PFSK-1 (cell line): Measurements from ENCODE around the gene C1QL4.

ENCODE experiments used
- SIN3A ChIP-seq: IDR thresholded peaks from 2 replicates; pipeline ENCODE4 v1.6.1; 2012; ENCODE audit warnings: mild to moderate bottlenecking, low read length, moderate library complexity, borderline replicate concordance; ENCODE audit not compliant: insufficient read depth
- TAF1 ChIP-seq: IDR thresholded peaks from 2 replicates; pipeline ENCODE4 v1.6.1; 2012; ENCODE audit warnings: low read length, control low read depth, borderline replicate concordance; ENCODE audit not compliant: insufficient read depth

DNA sequence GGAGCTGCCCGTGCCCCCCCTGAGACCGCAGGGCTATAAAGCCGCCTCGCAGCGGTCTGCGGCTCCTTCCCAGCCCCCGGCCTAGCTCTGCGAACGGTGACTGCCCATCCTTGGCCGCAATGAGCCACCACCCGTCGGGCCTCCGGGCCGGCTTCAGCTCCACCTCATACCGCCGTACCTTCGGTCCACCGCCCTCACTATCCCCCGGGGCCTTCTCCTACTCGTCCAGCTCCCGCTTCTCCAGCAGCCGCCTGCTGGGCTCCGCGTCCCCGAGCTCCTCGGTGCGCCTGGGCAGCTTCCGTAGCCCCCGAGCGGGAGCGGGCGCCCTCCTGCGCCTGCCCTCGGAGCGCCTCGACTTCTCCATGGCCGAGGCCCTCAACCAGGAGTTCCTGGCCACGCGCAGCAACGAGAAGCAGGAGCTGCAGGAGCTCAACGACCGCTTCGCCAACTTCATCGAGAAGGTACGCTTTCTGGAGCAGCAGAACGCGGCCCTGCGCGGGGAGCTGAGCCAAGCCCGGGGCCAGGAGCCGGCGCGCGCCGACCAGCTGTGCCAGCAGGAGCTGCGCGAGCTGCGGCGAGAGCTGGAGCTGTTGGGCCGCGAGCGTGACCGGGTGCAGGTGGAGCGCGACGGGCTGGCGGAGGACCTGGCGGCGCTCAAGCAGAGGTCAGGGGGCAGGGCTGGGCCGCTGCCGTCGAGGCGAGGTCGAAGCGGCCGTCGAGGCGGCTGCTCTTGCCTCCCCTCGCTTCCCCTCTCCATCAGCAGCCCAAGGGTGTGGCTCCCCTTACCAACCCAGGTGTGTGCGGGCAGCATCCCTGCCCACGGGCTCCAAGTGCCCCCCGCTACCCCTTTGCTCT lies 41.7 kb downstream of the C1QL4 start, which contains the start of gene PRPH:
- TF ChIP-seq TAF1: no peak
- TF ChIP-seq SIN3A: no peak
